ENCODE measurements around the gene TANC1.

GRCh38 chr2:159080641-159081040 is 112.2 kb downstream of the TANC1 start:
- no peak for TF ChIP-seq POLR2AphosphoS5 (IDR thresholded peaks at IDR 0.05; ENCODE audit: insufficient read depth in 1 of 2, low read depth in 1 of 2)
- TF ChIP-seq CTCF (IDR thresholded peaks at IDR 0.05): no peak
- no peak for TF ChIP-seq POLR2A (IDR thresholded peaks at IDR 0.05)

Measured in vagina (tissue), 2 donors.